ENCODE results near the gene TGFBR3.

- TF ChIP-seq POLR2A (IDR thresholded peaks at IDR 0.05): no peak
- TF ChIP-seq, protein P1, sequence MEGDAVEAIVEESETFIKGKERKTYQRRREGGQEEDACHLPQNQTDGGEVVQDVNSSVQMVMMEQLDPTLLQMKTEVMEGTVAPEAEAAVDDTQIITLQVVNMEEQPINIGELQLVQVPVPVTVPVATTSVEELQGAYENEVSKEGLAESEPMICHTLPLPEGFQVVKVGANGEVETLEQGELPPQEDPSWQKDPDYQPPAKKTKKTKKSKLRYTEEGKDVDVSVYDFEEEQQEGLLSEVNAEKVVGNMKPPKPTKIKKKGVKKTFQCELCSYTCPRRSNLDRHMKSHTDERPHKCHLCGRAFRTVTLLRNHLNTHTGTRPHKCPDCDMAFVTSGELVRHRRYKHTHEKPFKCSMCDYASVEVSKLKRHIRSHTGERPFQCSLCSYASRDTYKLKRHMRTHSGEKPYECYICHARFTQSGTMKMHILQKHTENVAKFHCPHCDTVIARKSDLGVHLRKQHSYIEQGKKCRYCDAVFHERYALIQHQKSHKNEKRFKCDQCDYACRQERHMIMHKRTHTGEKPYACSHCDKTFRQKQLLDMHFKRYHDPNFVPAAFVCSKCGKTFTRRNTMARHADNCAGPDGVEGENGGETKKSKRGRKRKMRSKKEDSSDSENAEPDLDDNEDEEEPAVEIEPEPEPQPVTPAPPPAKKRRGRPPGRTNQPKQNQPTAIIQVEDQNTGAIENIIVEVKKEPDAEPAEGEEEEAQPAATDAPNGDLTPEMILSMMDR (IDR thresholded peaks at IDR 0.05): no peak
Observed at GRCh38 chr1:91737650-91738049, 148.3 kb downstream of the TGFBR3 start.

All from Peyer's patch (tissue), 4 donors.